NCI-H1930 (cell line): Measurements from ENCODE around the gene CACNA1D.

ENCODE experiments used
- DNase-seq, 2 experiments: peaks; one replicate each; lab custom pipeline; 2025; lab: John Stamatoyannopoulos, UW

CACNA1D gene

DNA sequence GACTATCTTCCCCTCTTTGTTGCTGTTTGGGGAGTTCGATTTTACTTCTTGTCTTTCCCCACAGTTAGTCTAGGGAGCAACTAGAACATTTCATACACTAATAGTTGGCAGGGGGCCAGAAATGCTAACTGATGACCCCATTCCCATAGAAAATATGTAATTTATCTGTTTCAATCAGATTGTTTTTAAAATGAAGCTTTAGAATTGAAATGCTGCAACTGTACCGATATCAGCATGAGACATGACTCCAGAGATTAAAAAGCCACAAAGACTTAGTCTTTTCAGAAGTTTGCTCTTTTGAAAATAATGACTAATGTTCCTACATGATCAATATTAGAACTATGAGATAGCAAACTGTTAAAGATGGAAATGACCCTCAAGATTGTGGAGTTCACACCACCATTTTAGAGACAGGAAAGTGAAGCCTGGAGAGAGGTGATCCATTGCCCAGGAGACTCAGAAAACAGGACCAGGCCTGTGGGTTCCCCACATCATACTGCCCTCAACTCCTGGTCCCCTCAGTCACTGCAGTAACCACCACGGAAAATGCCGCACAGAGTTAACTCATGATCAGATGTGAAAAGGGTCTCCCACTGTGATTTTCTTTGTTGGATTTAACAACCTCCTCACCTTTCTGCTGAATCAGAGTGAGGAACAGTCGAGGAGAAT lies 221.5 kb downstream of the CACNA1D start:
- DNase-seq: no peak

DNA sequence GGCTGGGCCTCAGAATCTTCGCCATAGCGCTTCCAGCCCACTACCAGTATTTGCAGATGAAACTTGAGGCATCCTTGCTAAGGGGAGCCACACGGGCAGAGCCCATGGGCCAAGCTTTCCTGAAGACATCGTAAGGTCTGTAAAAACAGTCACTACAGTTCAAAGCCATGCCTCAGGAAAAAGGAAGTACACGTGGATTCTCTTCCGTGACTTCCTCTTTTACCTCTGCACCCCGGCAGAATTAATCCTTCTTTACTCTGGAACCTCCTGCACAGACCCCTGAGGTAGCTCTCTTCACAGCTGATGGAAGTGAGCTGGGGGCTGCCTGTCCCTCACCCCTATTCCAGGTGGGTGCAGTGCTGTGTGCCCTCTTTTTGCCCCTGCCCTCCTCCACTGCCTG lies 222.6 kb downstream of the CACNA1D start:
- DNase-seq: no peak

DNA sequence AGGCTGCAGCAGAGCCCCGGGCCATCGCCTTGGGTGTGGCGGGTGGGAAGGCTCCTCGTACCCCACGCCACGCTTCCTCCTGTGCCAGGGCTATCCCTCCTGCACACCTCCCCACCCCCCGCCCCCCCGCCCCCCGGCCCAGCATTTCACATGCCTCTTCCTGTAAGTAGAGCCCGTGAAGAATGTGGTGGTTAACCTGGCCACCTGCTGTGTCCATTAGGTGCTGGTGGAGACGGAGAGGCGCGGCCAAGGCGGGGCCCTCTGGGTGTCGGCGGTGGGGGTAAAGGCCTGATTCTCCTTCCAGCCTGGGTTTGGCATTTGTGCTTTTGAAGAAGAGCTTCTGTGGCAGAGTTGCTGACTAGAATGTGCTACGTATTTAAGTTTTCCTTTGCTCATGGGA lies 224.1 kb downstream of the CACNA1D start:
- DNase-seq: no peak

DNA sequence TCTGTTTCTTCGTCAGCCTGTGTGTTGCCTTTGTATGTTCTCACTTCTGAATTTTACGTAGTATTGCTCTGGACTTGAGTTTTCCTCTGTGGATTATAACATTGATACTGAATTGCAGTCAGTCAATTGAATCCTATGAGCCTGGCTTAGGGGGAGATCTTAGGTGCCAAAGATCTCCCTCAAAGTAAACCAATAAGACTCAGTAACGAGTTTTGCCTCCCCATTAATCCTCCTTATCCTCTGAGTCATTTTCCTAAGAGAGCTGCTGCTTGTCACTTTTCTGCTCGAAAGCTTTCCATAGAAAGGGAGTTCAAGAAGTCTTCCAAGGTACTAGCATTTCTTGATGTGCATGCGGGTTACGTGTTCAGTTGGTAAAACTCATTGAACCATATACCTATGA lies 225.4 kb downstream of the CACNA1D start:
- no peak for DNase-seq

DNA sequence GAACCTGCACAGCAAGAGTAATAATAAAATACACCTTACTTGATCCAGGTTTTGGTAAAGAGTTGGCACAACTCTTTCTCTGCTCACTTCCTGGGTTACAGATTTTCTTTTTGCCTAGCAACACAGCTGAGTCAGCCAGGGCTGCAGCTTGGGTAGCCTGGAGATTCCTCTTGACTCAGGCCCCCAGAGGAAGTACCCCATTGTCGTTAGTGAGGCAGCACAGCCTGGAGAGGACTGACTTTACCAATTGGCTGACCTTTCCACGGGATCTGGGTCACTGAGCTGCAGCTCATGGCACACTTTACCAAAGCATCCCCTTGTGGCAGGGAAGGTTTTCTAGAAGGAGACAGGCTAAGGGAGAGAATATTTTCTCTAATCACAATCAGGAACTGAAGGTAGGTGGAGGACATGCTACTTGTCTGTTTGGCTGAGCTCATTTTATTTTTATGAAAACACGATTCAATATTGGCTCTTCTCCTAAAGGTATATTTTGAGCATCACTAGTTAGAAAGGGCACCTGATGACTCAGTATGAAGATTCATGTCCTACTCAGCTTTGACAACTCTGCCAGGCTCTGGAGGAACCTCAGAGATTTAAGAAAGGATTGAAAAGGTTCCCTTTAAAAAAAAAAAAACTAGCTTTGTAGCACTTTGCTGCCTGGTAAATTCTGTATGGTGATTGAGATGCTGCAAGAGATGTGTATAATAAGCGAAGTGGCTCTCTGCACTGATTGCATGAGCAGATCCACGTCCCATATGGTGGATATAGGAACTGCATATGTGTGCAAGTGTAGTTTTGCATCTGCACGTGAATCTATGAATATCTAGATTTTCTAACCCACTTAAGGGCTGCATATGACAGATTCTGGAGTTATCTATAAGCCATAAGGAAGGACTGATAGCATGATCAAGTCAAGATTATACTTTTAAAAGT lies 227.0 kb downstream of the CACNA1D start:
- DNase-seq: no peak

DNA sequence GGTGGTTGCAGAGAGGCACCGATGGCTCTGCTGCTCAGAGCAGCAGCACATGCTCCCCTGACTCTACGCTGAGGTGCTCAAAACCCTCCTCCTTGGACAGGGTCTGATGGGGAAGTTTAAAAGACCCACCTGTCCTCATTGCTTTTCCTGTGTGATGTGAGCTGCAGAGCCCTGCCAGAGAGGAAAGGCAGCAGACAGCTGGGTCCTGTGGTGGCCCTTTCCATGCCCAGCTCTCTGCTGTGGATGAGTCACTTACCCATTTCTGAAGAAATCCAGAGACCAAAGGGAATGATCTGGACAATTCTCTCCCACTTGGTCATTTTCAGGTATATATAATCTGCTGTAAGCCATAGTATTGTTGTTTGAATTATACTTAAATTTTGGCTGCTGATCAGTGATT lies 230.2 kb downstream of the CACNA1D start:
- DNase-seq: no peak

DNA sequence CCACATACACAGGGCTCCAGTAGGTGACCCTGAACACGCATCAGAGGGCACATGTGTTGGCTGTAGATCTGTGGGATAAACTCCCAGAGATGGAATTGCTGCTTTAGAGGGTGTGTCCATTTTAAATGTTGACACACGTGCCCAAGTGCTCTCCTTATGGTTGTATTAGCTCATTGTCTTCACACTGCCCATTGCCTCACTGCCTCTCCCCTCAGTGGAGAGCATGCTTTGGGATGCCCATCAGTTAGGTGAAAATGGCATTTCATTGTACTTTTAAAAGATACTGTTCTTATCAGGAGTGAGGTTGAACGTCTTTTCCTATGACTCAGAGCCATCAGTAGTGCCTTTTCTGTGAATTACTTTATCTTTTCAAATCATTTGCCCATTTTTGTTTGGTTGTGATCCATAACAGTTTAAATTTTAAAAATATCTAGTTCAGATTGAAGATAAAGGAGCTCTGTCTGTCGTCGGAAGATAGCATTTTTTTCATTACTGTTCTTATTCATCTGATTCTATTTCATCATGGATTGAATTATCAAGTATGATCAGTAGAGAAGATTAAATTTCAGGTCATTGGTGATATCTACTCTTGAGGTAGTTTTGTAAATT lies 231.1 kb downstream of the CACNA1D start:
- DNase-seq: no peak

DNA sequence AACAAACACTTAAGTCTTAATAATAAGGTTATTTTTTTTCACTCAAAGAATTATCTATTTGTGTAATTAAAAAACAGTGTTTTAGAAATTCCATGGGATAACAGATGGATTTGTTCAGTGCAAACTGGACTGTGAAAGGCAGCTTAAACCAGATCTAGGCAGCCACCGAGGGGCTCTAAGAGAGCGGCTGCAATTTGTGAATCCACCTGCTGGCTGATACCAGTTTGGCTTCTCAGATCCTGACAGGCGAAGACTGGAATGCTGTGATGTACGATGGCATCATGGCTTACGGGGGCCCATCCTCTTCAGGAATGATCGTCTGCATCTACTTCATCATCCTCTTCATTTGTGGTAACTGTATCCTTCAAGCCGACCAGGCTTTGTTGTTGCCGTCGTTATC lies 232.2 kb downstream of the CACNA1D start:
- DNase-seq: no peak

DNA sequence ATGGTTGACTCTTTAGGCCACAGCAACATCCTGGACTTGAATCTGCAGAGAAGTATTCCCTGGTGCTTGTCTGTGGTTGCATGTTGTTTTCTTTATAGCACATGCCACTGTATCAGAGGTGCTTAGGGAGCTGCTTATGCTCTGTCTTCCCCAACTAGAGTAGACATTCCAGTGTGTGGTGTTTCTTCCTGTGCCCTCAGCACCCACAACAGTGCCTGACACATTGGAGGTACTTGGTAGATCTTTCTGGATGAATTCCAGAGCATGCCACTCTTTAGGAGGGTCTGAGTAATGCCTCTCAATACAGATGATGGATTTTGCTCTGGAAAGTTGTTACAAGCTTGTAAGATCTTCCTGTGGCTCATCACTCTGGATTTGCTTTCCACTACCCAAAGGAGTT lies 234.2 kb downstream of the CACNA1D start:
- no peak for DNase-seq

DNA sequence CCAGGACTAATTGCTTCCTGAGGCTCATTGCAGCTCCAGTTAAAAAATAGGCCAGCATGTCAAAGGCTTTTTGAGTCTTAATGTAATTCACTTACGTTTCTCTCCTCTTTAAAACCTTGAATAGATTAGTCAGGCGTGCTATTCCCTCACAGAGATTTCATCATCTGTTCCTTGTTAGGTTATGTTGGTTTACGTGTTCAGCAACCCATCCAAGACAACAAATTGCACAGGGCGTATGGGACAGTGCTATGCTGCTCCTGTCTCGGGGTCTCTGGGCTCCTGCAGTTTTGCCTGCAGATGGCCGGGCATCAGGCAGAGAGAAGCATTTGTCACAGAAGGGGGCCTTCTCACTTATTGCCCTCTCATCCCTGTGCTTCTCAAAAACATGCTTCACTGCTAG lies 234.7 kb downstream of the CACNA1D start:
- DNase-seq: no peak

DNA sequence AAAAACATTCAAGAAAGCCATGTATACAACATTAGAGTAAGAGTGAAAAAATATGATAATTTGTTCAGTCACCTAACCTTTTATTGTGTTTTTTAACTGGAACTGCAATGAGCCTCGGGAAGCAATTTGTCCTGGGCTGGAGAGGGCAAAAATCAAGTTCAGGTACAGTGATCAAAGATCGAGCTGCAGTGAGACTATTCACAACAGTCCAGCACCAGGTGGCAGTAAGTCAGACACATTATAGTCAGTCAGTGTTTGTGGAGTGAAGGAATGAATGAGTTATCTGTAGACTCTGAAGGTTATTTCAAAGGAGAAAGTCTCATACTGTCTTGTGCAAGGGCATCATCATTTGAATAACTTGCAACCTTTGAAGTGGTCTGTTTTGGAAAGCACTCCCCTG lies 235.2 kb downstream of the CACNA1D start:
- no peak for DNase-seq

DNA sequence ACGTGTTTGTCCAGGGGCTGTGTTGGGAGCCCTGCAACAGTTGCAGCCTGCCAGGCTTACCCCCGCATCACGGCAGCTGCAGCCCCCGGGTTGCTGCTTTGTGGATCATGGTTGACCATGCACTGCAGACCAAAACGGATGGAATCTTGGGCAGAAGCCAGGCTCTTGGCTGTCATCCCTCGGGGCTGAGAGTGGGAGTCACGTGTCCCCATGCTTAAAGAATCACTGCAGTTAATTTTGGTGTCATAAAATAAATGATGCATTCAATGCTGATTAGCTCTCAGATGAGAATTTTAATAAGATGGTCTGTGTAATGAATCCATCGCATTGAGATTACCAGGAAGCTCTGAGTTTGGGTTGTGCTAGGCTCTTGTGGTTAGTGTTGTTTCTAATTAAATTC lies 236.2 kb downstream of the CACNA1D start:
- DNase-seq: no peak

DNA sequence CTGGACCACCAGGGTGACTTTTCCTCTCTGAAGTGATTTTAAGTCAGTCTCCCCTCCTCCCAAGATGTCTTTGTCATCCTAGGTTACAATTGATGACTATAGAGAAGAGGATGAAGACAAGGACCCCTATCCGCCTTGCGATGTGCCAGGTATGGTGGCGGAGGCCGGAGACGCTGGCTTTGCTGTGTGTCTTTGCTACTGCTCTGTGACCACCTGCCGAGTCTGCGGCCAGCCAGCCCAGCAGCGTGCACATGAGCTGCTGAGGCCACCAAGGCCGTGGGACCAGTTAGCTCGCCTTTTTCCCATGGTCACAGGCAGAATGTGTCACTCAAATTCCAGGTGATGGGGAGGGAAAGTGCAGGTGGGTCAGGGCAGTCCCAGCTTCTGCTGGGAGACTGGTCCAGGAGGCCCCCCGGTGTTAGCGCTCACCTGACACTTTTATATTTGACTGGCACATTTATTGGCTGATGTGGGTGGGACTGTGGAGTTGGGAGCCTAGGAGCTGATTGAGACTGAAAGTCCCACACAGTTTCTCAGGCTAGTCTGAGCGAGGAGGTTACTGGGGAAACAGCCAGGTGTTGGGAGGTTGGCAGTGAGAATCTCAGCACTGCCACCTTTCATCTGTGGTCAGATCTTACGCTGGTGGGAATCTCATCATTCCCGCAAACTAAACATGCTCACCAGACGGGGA lies 237.7 kb downstream of the CACNA1D start:
- DNase-seq: no peak

DNA sequence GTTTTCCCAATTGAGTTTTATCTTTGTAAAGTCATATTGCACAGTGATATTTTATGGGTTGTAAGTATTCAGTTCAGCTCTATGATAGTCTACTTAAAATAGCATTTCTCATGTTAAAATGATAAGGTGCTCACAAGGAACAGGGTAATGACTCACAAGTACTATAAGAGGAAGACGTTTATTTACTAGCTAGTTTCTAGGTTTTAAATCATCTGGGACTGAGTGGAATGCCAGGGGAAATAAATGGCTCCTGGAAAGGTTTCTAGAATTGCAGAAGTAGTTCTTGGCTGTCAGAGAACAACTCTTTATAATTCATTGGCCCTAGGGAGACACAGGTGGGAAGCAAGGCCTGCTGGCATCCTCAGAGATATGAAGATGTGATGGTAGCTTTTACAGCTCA lies 239.0 kb downstream of the CACNA1D start:
- DNase-seq: no peak

DNA sequence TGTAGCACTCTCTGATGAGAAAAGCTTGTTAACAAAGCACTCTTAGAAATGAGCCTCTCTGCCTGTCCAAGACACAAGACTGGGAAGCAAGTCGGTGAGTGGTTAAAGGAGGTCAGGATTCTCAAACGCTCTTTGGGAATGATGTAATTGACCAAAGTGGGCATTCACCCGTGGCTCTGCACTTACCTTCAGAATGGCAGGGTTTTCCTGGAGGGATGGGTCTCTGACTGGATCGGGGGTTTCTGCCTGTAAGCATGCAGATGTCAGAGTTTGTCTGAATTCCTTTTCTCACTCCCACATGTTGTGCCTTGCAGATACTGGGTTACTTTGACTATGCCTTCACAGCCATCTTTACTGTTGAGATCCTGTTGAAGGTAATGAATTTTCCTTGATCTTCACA lies 245.6 kb downstream of the CACNA1D start:
- DNase-seq: no peak

DNA sequence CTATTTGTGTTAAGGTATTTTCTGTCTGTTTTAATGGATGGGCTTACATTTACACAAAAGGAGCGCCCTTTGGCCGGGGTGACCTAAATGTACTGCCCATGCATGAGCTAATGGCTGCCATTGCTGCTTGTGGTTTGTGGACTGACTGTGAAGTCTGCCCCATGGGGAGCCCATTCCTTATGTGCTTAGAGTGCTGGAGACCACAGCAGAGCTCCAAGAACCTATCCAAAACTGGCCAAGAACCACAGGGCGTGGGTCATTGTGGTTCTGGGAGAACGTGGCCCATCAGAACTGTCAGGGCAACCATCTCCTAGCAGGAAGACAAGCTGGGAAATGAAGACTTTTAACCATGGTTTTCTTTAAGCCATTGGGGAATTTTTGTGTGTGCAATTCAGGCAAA lies 246.5 kb downstream of the CACNA1D start:
- DNase-seq: no peak

DNA sequence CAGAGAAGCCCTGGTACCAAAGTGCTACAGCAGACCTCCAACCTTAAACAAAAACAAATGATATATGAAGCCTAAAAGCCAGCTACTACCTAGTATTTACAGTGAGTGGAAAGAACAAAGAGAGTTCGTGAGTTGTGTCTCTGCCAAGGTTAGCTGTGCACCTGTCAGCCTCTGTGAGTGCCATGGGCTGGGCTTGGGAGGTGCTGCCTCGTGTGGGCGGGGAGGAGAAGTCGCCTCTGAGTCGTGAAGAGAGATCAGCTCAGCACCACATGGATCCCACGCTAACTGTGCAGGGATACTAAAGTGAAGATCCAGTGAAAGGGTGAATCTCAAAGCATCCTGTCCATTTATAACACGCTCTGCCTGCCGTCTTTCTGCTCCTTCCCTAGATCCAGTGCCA lies 249.9 kb downstream of the CACNA1D start:
- DNase-seq: no peak

DNA sequence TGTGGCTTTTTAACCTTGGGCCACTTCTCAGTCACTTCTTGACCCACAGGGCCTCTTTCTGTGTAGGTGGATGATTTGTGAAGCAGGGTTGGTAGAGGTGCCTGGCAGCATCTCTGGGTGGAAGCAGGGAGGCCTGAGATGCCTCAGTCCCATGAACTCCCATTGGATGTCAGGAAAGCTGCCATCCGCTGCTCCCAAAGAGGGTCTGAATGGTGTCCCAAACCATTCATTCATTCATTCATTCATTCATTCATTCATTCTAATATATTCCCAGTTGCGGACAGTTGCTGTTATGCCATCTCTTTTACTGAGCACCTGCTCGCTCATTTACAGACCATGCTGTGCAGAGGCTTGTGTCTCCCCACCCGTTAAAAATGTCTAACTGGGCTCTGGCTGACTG lies 253.1 kb downstream of the CACNA1D start:
- no peak for DNase-seq

DNA sequence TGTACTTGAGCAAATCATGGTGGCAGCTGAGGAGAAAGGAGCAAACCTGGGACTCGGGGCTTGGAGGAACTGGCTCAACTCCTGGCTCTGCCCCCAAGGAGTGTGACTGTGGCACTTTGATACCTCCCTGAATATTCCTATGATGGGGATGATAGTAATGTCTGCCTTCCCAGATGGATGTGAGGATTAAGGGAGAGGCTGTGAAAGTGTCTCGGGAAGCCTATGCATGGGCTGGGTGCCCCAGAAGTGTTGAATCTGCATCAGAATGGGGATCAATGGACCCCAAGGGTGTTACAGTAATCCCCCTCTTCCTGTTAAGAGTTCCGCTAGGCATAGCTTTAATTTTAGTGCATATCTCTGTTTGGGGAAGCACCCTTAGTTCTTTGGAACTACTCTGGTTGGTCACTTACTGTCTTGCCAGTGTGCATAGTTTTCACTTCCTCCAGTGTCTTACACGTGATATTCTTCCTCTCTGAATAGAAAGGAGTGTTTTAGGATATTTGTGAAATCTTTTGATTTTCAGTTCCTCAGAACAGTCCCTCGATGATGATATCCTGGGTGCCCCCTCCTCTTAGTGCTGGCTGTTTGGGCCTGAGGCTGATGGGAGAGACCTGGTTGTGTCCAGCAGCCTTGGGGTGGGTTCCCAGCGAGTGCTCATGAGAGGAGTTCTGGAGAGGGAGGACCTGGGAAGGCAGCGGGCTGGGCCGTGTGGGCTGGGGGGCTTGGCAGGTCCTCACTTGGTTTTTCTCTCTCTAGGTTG lies 254.3 kb downstream of the CACNA1D start:
- DNase-seq: no peak

DNA sequence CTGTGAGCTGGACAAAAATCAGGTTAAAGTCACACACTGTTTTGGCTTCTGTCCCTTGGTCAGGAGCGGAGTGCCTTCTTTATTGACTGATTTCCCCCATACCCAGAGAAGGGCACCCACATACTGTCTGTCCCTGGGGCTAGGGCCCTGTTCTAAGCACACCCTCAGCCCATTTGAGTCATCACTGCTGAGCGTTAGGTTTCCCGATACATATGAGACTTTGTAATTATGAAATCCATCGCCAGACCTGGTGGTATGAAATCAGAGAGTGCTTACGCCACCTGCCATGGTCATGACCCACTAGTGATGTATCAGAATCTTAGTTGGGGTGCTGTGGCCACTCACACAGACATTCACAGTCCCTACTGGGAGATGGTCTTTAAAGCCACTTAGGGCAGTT lies 255.0 kb downstream of the CACNA1D start:
- no peak for DNase-seq

DNA sequence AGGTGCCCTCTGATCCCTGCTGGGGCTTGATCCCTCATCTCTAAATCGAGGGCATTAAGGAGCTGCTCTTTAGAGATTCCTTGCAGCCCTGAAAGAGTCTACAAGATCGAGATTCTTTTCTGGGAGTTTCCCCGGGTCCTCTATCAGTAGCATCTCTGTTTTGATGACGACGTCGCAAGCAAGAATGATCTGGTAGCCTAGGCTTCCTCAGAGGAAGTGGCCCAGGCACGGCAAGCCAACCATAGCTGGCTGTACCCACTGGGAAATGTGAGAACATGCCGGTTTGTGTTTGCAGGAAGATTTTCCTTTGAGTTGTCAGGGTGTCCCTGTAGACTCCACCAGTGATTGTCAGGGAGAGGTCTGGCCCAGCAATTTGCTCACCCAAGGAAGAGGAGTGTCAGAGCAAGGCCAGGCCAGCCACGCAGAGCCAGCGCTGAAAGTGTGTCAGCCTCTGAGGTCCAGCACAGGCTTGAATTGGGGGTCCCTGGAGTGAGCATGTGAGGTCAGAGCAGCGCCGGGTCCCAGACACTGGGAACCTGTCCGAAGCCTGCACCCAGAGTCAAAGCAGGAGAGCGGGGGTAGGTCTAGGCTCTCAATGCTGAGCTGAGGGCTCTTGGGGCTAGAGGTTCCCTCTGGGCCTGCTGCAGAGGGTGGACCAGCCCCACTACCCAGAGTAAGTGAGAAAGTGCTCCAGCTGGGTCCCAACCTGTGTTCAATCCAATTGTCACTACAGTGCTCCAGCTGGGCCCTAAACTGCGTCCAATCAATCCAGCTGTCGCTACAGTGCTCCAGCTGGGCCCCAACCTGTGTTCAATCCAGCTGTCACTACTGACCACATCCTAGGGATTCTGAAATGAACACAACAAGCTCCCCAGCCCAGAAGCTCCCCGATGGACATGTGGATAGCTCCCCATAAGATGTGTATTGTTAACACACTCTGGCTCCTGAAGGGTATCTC lies 256.1 kb downstream of the CACNA1D start:
- DNase-seq: no peak
